Gastroesophageal sphincter (tissue), 3 donors: ENCODE results near the gene SLC33A1.

Experiments
- EP300 ChIP-seq: sonication (generic); formaldehyde crosslinking; IDR thresholded peaks from one replicate; pipeline ENCODE4 v1.6.1; 2017; ENCODE audit warnings: antibody characterized with exemption, mild to moderate bottlenecking
- POLR2A ChIP-seq, 2 donors: fragments of 450-650 bp; IDR thresholded peaks; one replicate each; pipeline ENCODE4 v1.6.1; 2017; ENCODE audit warnings: antibody characterized with exemption in 2 of 2, mild to moderate bottlenecking in 2 of 2, moderate library complexity in 1 of 2
- POLR2AphosphoS5 ChIP-seq: sonication (generic); formaldehyde crosslinking; IDR thresholded peaks from one replicate; pipeline ENCODE4 v1.6.1; 2017; ENCODE audit warnings: antibody characterized with exemption
- TF ChIP-seq, protein P1 (sequence below), 4 experiments: fragments of 200-600 bp in 2 of 4; fragments of 450-650 bp in 2 of 4; sonication (generic) in 1 of 4; IDR thresholded peaks; one replicate each; pipeline ENCODE4 v1.5.1; 2017 to 2019; ENCODE audit warnings: antibody characterized with exemption in 4 of 4, mild to moderate bottlenecking in 2 of 4, moderate library complexity in 2 of 4

DNA sequence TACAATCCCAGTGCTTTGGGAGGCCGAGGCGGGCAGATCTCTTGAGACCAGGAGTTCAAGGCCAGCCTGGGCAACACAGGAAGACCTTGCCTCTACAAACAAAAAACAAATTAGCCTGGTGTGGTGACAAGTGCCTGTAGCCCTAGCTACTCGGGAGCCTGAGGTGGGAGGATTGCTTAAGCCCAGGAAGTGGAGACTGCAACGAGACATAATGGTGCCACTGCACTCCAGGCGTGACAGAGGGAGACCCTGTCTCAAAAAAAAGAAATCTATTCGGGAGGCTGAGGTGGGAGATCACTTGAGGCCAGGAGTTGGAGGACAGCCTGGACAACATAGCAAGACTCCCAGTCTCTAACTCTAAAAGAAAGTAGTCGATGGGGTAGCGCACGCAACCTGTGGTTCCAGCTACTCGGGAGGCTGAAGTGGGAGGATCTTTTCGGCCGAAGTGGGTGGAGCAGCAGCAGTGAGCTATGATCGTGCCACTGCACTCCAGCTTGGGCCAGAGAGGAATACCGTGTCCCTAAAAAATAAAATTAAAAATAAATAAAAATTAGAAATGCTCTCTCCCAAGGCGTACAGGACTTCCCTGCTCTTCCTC is 48.9 kb downstream of the SLC33A1 start:
- TF ChIP-seq, protein P1, sequence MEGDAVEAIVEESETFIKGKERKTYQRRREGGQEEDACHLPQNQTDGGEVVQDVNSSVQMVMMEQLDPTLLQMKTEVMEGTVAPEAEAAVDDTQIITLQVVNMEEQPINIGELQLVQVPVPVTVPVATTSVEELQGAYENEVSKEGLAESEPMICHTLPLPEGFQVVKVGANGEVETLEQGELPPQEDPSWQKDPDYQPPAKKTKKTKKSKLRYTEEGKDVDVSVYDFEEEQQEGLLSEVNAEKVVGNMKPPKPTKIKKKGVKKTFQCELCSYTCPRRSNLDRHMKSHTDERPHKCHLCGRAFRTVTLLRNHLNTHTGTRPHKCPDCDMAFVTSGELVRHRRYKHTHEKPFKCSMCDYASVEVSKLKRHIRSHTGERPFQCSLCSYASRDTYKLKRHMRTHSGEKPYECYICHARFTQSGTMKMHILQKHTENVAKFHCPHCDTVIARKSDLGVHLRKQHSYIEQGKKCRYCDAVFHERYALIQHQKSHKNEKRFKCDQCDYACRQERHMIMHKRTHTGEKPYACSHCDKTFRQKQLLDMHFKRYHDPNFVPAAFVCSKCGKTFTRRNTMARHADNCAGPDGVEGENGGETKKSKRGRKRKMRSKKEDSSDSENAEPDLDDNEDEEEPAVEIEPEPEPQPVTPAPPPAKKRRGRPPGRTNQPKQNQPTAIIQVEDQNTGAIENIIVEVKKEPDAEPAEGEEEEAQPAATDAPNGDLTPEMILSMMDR (IDR thresholded peaks at IDR 0.05) = no peak
- TF ChIP-seq POLR2A (IDR thresholded peaks at IDR 0.05) = no peak
- TF ChIP-seq EP300 = no peak
- TF ChIP-seq POLR2AphosphoS5 = no peak
